OCI-LY7 (cell line): ENCODE data around the gene ERC1.

Experiments used
- CTCF ChIP-seq: fragments of 200-600 bp; sonication (generic); conservative IDR thresholded peaks from 2 replicates; pipeline ENCODE4 v1.5.1; 2014; ENCODE audit warnings: mild to moderate bottlenecking, antibody characterized with exemption, low read length, moderate library complexity, mixed read lengths
- EZH2phosphoT487 ChIP-seq: fragments of 200-600 bp; sonication (generic); IDR thresholded peaks from 2 replicates; pipeline ENCODE4 v1.6.1; 2018; ENCODE audit warnings: low read depth, borderline replicate concordance, mild to moderate bottlenecking, mixed run types, antibody characterized with exemption, low read length, moderate library complexity, mixed read lengths

GRCh38 chr12:1054117-1054870 is 63.3 kb downstream of the ERC1 start:
- TF ChIP-seq CTCF = no peak
- no peak for TF ChIP-seq EZH2phosphoT487
